HG03571 (cell line): ENCODE data around the gene PRKAR2B.
"Not testable (repeated sequence)": the region's sequence is repeated elsewhere in the genome, so short reads cannot be mapped to it uniquely, and the experiment has no call there.

Source experiments
- ATAC-seq: cut with Tn5 transposase; IDR thresholded peaks from one replicate; pipeline ENCODE4 v1.9.1; 2021; ENCODE audit not compliant: unreplicated experiment

Gene PRKAR2B

GRCh38 chr7:107115114-107115513 is 70.6 kb downstream of the PRKAR2B start:
- ATAC-seq, result no peak

GRCh38 chr7:107115762-107116540 is 71.4 kb downstream of the PRKAR2B start:
- no peak for ATAC-seq

DNA sequence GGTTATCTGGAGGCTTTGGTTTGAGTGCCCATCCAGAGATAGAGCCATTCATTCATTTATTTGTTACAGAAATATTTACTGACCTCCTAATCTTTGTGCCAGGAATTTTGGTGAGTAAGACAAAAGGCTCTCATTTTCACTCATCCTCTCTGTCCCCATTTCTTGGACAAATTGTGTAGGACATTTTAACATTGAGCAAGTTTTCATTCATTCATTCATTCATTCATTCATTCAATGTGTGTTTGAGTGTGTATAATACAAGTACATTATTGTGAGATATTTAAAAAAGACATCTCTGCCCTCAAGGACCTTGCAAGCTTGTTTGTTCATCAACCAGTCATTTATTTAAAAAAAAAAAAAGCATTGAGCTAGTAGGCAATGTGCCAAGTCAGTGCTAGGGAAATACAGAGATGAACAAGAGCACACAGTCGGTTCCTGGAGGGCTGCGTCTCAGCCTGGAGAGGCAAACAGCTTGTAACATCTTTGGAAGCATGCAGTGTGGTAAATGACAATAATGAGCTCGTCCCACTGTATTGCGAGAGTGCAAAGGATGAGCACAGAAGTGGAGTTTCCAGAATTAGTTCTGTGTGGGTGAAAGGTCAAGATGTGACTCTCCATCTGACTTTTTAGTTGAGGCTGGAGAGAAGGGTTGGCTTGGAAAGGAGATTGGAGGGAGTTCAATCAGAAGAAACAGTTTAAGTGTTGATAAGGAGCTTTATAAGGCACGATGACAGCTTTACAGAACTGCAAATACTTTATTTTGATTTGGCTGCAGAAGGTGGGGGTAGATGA is 73.8 kb downstream of the PRKAR2B start:
- ATAC-seq, result no peak

DNA sequence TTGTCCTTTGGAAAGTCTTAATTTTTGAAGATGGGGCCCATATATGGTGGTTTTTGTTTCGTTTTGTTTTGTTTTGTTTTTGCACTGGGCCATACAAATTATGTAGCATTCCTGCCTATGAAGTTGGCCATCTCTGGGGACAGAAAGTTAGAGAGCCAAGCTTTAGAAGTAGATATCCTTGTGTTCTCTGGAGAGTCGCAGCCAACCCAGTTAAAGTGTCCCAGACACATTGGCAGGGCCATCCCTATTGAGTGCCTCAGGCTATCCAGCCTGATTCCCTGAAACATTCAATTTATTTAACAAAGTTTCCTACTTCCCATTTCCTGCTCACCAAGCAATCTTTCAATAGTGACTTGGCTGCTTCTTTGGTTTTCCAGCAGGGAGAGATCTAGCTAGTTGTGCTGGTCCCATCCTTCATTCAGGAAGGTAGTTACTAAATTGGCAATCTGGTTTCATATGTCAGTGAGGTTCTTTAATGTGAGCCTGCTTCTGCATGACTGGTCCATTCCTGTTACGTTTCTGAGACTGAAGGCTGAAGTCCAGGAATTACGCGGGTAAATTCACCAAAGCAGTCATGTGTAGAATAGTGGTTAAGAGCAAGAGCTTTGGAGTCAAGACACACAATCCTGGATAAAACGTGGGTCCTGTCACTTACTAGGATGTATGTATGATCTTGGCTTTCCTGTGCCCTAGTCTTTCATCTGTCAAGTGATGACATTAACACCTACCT is 75.0 kb downstream of the PRKAR2B start:
- no peak for ATAC-seq

DNA sequence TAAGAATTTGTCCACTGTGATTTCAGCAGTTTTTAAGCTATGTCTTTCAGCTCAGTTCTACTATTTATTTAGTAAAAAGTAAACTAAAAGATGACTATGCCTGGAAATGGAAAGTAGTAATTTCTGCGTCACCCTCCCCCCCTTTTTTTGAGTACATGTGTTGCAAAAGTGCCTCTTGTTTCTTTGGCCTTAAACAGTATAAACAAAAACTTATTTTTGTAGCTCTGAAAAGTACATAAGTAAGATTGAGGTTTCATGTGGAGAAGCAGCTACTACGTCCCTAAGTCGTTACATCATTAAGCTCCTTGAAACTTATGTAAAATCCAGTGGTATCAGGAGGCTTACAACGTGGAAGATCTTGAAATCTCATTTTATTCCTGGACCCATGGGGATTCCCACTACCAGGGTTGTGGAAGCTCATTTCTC is 78.0 kb downstream of the PRKAR2B start:
- ATAC-seq, result no peak

- no peak for ATAC-seq
These were observed 78.9 kb downstream of the PRKAR2B start for GRCh38 chr7:107123392-107123791.

DNA sequence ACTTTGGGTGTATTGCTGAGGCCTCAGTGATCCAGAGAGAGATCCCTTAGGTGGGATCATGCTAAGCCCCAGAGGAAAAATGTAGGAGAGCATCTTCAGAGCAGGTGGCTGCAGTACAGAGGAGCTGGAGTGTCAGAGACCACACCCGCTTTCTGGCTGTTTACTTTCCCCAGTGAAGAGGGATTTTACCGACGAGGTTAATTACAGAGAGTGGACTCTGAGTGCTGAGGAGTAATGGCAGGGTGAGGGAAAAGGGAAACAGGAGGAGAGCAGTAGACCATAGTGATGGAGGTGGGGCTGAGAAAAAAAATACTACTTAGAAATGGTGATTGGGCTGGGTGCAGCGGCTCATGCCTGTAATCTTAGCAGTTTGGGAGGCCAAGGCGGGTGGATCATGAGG is 81.0 kb downstream of the PRKAR2B start:
- ATAC-seq, result no peak

DNA sequence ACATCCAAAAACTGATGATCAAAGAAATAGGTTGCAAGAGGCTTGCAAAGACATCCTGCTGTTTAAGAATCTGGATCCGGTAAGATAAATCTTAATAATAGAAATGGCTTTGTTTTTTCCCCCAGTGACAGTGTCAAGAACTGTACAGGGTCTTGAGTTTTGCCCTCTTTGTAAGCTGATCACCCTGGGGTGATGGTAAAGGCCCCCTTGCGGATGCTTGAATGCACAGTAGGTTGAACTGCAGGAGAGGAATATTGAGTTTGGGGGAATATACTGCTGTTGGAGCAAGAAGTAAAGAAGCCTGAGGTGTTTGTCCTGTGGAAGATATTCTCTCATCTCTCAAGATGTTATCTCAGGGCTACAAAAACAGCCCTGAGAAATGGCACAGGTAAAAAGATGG is 83.7 kb downstream of the PRKAR2B start:
- ATAC-seq, result no peak

DNA sequence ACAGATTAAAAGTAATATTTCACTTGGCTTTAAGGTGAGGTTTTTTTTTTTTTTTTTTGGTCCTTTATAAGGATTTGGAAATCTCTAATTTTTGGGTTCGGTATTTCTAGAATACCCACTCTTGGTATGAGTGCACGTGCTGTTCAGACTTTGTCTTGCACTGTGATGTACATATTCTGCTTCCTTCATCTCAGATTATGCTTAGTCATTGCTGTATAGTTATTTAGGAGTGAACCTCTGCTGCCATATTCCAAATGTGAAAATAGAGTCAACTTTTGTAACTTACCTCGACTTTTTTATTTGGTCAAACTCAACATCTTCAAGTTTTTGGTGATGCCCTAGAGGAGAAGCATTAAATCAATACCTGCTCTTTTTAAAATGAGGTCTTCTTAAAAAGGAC is 84.2 kb downstream of the PRKAR2B start:
- ATAC-seq, result no peak

- ATAC-seq, result no peak
These were observed 86.1 kb downstream of the PRKAR2B start for GRCh38 chr7:107130487-107131220.

GRCh38 chr7:107133396-107133795 is 88.9 kb downstream of the PRKAR2B start:
- no peak for ATAC-seq

DNA sequence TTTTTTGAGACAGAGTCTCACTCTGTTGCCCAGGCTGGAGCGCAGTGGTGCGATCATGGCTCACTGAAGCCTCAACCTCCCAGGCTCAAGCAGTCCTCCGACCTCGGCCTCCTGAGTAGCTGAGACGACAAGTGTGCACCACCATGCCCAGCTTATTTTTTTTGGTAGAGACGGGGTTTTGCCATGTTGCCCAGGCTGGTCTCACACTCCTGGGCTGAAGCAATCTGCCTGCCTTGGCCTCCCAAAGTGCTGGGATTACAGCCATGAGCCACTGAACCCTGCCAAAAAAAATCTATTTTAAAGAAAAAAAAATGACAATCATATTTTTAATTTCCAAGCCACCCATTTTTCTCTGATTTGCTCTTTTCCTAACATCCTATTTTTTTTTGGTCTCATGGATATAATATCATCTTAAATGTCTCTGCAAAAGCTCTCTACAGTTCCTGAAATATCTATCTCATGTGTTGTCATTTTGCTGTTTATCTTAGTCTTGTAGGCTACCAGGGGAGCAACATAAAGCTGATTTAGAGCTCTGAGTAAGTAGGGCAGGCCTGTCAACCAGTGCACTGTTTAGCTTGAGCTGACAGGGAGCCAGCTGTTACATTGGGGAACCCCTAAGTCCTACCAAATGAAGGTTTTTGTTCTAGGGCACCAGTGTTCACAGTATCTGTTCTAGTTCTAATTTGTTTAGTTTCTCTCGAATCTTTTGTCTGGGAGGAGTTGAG is 94.4 kb downstream of the PRKAR2B start:
- no peak for ATAC-seq

GRCh38 chr7:107143875-107144274 is 99.4 kb downstream of the PRKAR2B start:
- not testable (repeated sequence) for ATAC-seq

- ATAC-seq, result no peak
These were observed 100.7 kb downstream of the PRKAR2B start for GRCh38 chr7:107145067-107145838.

- ATAC-seq, result no peak
These were observed 103.2 kb downstream of the PRKAR2B start for GRCh38 chr7:107147464-107148393.

- no peak for ATAC-seq
These were observed 104.2 kb downstream of the PRKAR2B start for GRCh38 chr7:107148721-107149120.

GRCh38 chr7:107149863-107150262 is 105.4 kb downstream of the PRKAR2B start:
- ATAC-seq, result no peak

DNA sequence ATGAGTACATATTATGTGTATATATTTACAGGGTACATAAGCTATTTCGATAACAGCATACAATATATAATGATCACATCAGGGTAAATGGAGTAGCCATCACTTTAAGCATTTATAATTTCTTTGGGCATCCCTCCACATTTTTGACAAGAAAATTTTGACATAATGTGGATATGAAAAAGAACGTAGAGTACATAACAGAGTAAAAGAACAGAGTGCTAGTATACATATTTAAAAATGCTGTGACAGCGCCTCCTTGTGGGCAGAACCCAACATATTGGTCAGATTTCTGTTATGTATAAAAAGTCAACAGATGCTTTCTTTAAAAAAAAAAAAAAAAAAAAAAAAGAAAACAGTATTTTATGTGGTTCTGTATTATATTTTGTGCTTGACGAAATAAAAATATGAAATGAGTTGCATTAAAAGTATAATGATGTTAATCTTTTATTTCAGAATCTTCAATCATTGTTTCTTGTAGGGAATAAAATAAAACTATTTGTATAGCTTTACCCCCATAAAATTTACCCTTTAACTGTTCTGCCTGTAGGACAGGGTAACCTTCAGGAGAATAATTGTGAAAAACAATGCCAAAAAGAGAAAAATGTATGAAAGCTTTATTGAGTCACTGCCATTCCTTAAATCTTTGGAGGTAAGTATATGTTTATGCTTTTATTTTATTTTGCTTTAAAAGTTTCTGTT is 106.0 kb downstream of the PRKAR2B start:
- ATAC-seq, result no peak
